Omental fat pad (tissue), 4 donors: ENCODE measurements around the gene SART1. TPM values are rescaled to one million over a fixed set of nuclear protein-coding genes. Genes with fewer than 3 reads are reported as not detected.

ENCODE experiments used
- ATAC-seq: fragments of 150-250 bp; one replicate; pipeline ENCODE4 v1.9.1; 2016; ENCODE audit warnings: mild to moderate bottlenecking, moderate library complexity; ENCODE audit not compliant: low FRiP score
- DNase-seq: peaks from one replicate; pipeline ENCODE4 v3.0.0-alpha.2; 2019; ENCODE audit warnings: low spot score
- total RNA-seq, 4 donors: library from RNA; depleted of rRNA; stranded (reverse); fragments of >200 nt; gene quantifications; one replicate each; pipeline ENCODE4 v1.1.0, GENCODE V29; 2016
- TF ChIP-seq, protein P1 (sequence below), 3 donors: fragments of 450-650 bp; IDR thresholded peaks; one replicate each; pipeline ENCODE4 v1.5.1; 2016 to 2017; ENCODE audit warnings: antibody characterized with exemption in 3 of 3, mild to moderate bottlenecking in 3 of 3, moderate library complexity in 2 of 3

Gene SART1
- total RNA-seq, 4 donors from 2014 or later = 22.5 to 62.4 (median 47.1) TPM

DNA sequence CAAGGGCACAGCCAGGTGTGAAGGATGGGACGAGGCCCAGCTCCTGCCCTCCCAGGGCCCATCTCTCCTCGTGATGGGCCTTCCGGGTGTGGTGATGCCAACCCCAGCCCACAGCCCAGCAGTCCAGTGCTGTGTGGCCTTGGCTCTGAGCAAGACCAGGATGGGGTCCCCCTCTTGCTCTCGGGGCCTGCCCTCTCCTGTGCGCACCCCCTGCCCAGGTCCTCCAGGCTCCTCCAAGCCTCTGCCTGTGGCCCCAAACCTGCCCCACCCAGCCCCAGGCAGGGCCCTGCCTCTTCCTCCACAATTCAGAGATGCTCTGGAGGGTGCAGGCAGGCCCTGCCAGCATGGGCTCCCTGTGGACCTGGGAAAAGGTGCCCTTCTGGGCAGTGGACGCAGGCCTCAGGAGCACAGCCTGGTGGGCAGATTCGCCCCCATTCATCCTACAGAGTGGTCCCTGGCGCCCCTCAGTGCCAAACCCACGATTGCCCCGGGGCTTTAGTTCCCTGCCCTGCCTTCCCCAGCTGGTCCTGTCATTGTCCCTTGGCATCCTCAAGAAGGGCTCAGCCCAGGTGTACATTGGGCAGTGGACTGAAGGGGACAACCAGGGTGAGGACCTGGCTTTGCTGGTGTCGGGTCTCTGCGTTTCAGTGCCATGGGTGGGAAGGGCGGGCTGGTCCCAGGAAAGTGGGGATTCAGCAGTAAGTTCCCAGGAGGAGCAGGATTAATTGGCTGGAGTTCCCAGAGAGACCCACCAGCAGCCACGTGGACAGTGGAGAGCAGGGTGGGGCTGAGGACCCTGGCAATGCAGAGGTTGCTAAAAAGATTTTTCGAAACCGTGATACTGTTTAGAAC is 20.7 kb downstream of the SART1 start:
- ATAC-seq (no peak), DNase-seq (no peak)
- TF ChIP-seq, protein P1, sequence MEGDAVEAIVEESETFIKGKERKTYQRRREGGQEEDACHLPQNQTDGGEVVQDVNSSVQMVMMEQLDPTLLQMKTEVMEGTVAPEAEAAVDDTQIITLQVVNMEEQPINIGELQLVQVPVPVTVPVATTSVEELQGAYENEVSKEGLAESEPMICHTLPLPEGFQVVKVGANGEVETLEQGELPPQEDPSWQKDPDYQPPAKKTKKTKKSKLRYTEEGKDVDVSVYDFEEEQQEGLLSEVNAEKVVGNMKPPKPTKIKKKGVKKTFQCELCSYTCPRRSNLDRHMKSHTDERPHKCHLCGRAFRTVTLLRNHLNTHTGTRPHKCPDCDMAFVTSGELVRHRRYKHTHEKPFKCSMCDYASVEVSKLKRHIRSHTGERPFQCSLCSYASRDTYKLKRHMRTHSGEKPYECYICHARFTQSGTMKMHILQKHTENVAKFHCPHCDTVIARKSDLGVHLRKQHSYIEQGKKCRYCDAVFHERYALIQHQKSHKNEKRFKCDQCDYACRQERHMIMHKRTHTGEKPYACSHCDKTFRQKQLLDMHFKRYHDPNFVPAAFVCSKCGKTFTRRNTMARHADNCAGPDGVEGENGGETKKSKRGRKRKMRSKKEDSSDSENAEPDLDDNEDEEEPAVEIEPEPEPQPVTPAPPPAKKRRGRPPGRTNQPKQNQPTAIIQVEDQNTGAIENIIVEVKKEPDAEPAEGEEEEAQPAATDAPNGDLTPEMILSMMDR (IDR thresholded peaks at IDR 0.05) = no peak

DNA sequence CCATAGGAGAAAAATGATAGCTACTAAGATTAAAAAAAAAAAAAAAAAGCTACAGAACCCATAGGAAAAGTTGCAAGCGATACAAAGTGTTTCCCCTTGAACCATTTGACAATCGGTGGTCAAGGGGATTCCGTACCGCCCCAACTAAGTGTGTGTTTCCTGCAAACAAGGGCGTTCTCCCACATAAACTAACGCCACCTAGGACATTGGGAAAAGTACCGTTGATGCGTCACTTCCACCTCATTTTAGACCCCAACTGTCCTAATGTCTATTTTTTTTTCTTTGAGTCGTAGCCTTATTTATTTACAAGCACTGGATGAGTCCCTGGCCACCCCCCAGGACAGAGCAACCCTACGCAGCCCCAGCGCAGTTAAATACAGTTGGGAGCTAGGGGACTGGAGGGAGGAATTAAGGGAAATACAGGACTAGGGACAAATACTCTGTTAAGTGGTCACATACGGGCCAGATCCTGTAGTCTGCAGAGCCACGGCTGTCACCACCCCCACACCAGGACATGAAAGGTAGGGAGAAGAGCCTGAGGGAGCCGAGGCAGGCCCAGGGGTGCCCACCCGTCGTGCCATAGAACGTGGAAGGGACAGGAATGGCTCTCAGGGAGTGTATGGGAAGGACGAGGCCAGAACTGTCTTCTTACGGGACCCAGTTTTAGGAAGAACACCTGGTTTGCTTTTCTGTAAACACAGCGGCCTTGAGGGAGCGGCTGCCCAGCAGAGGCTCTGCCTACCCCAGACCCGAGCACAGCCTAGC is 21.5 kb downstream of the SART1 start:
- no peak for DNase-seq

DNA sequence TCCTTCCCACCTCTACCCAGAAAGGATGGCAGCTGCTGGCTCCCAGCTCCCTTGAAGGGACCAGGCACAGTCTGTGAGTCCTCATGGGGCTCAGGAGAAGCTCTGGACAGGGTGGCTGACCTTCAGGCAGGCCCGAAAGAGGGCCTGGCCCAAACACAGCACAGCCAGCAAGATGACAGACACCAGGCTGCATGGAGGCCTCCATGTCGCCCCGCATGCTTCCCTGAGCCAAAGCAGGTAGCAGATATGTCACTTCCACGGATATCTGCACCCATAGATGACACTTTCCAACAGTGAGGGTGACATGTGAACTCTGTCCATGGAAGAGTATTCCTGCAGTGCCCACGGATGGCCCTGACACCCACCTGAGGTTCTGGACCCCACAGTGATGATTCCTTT is 22.1 kb downstream of the SART1 start:
- TF ChIP-seq, protein P1 (IDR thresholded peaks at IDR 0.05) = no peak
- no peak for DNase-seq
- no peak for ATAC-seq

More for the DNA sequence above, 21.5 kb downstream of the SART1 start:
- ATAC-seq = no peak
- TF ChIP-seq, protein P1 (IDR thresholded peaks at IDR 0.05) = no peak

DNA sequence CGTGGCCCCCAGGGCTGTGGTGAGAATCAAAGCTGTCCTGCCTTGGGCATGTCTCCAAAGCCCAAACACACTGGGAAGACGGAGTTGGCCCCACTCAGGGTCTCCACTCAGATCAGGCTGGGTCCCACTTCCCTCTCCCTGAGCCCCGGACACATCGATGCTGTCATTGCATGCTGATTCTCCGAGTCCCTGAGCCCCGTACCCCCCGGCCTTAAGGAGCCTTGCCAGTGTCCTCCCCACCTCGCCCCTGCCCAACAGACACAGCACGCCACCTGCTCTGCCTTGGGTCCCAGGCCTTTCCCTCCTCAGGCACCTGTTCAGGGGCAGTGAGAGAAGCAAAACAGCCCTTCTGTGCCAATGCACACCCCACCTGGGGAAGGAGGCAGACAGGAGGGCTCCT is 25.8 kb downstream of the SART1 start:
- TF ChIP-seq, protein P1 (IDR thresholded peaks at IDR 0.05) = no peak
- DNase-seq = no peak
- ATAC-seq = no peak

DNA sequence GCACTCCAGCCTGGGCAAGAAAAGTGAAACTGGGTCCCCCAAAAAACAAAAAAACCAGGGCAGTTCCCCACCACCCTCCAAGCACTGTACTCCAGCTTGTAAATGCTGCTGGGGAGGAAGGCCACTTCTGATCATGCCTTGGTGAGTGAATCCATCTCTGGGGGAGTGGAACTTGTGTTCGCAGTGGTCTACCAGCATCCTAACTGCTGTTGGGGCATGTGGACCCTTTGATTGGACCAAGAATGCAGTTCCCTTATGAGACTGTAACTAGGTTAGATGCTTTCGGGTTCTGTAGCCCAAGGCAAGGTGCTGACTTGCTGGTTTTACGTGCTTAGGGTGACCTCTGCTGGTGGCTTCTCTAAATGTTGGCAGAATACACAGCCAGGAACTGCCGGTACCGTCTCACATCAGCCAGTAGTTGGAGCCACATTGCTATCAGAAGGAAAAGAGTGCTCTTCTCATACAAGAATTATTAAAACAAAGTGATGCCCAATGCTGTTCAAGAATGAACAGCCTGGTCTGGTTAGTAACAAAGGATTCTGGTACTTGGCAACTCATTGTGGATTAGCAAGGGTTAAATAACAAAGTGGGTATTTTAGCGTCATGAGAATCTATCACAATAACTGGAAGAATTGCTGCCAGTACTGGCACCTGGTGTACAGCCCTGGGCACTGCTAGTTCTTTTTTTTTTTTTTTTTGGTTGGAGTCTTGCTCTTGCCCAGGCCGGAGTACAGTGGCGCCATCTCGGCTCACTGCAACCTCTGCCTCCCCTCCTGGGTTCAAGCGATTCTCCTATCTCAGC is 27.5 kb downstream of the SART1 start:
- ATAC-seq (peak; percentile 91), DNase-seq (peak; percentile 90)
- TF ChIP-seq, protein P1 (IDR thresholded peaks at IDR 0.05) = peak in 2 of 3 donors; percentile 55 to 79

DNA sequence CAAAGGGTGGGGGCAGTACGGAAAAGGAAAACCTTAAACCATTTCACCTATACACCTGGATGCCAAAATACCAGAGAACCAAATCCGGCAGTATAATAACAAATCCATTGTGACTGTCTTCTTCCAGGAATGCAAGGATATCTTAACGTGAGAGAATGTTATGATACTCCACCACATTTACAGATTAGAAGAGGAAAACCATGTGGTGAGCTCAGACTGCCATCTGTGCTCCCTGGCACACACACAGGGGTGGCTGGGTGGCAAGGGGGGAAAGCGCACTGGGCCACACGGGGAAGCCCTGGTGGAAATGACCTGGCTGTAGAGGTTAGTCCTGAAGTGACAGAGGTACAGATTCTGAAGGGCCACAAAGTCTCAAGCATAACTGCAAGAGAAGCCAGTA is 30.5 kb downstream of the SART1 start:
- TF ChIP-seq, protein P1 (IDR thresholded peaks at IDR 0.05) = no peak
- no peak for ATAC-seq
- DNase-seq = no peak
